ENCODE data around the gene PIK3R1. TPM values are rescaled to one million over a fixed set of nuclear protein-coding genes. Genes with fewer than 3 reads are reported as not detected.

PIK3R1 gene
- total RNA-seq, 1 experiment from 2014 or later = 11.3 TPM

DNA sequence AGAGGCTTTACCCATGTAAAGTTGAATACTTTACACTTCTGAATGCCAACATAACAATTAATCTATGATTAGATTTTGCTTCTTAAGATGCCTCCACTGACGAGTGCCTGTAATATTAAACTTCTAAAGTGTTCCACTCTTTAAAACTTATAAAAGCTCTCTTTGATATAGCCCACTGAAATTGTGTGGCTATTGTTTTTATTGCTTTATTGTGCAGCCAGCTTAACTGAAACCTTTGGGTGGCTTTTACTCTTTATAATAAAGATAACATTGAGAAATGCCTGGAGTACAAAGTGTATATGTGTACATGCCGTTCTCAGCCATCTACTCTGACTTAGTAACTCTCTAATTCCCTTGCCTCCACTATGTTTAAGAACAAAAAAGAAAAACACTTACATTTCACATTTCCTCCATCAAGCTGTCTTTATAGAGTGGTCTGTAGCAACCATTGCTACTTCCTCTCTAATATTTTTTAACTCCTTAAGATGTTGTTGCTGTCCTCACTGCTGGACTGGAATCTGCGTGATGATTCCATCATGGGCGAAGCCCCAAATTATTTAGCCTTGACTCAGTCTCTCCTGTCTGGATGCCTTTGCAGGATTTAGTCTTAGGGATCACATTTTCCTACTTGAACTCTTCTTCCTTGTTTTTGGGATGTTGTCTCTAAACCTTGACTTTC is 9.1 kb downstream of the PIK3R1 start:
- no CpG with 5 or more reads among the region's 4 CpGs for WGBS (ENCODE audit: extremely low coverage, insufficient read length, low lambda C conversion rate)
- peaks cover 3% of the 10 kb centered on the region; the same call in 1 of the 2 replicates for H3K79me2 ChIP-seq (ENCODE audit: insufficient read depth, low read length)
- no peaks in the 10 kb centered on the region for H3K9me3 ChIP-seq (ENCODE audit: control insufficient read depth, low read depth, low read length)
- no peaks in the 10 kb centered on the region for H4K20me1 ChIP-seq (ENCODE audit: control insufficient read depth, insufficient read depth, insufficient read length)
- H2BK15ac ChIP-seq (ENCODE audit: low read depth, low read length) = no peak overlapping the region
- H3K36me3 Mint-ChIP-seq (ENCODE audit: insufficient read depth in 1 of 3, low read depth in 3 of 3) = peaks cover 0 to 5% (median 2%) of the 10 kb centered on the region in 3 experiments; a peak in 3 of 7 replicates
- peaks cover 39% of the 10 kb centered on the region for H3K27me3 Mint-ChIP-seq (ENCODE audit: low read depth)
- no peak overlapping the region for H2AFZ ChIP-seq (ENCODE audit: low read length)
- TF ChIP-seq, protein P1, sequence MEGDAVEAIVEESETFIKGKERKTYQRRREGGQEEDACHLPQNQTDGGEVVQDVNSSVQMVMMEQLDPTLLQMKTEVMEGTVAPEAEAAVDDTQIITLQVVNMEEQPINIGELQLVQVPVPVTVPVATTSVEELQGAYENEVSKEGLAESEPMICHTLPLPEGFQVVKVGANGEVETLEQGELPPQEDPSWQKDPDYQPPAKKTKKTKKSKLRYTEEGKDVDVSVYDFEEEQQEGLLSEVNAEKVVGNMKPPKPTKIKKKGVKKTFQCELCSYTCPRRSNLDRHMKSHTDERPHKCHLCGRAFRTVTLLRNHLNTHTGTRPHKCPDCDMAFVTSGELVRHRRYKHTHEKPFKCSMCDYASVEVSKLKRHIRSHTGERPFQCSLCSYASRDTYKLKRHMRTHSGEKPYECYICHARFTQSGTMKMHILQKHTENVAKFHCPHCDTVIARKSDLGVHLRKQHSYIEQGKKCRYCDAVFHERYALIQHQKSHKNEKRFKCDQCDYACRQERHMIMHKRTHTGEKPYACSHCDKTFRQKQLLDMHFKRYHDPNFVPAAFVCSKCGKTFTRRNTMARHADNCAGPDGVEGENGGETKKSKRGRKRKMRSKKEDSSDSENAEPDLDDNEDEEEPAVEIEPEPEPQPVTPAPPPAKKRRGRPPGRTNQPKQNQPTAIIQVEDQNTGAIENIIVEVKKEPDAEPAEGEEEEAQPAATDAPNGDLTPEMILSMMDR (conservative IDR thresholded peaks at IDR 0.05) = no peak
- no peak overlapping the region for H3K56ac ChIP-seq (ENCODE audit: insufficient read length, low read depth, low read length)
- H2AK5ac ChIP-seq (ENCODE audit: insufficient read length, low read length) = no peak overlapping the region
- no peaks in the 10 kb centered on the region for H3K27me3 ChIP-seq (ENCODE audit: insufficient read depth, low read length)
- H4K8ac ChIP-seq (replicated peaks; ENCODE audit: insufficient read length, low read depth, low read length) = no peak overlapping the region
- H3K4me1 ChIP-seq (ENCODE audit: insufficient read depth, low read length) = no peaks in the 10 kb centered on the region
- peaks cover 2 to 4% of the 10 kb centered on the region in 2 experiments; a peak in 3 of 4 replicates for H3K4me1 Mint-ChIP-seq
- no peak overlapping the region for H3K27ac ChIP-seq (ENCODE audit: insufficient read length, low read depth, low read length)
- H4K91ac ChIP-seq (ENCODE audit: insufficient read length, low read depth, low read length) = no peak overlapping the region
- no peaks in the 10 kb centered on the region for H3K9me3 Mint-ChIP-seq
- no peak overlapping the region for H3K27ac Mint-ChIP-seq
- H3K18ac ChIP-seq (ENCODE audit: insufficient read length, low read depth, low read length) = no peak overlapping the region
- H2BK120ac ChIP-seq (ENCODE audit: low read depth, low read length, poor library complexity, severe bottlenecking) = no peak overlapping the region
- DNase-seq = no peak
- no peak overlapping the region for H3K4ac ChIP-seq (ENCODE audit: low read depth, low read length)
- no peak overlapping the region for H3K14ac ChIP-seq (ENCODE audit: insufficient read depth, low read length)
- H3T11ph ChIP-seq (ENCODE audit: low read length) = no peak overlapping the region
- no peak overlapping the region for H3K4me2 ChIP-seq (ENCODE audit: insufficient read depth, insufficient read length, low read length)
- no peak overlapping the region for H2BK12ac ChIP-seq (ENCODE audit: insufficient read length, low read depth, low read length)
- no peak overlapping the region for H3K9ac ChIP-seq (ENCODE audit: extremely low read depth, insufficient read length, low read length)
- no peaks in the 10 kb centered on the region for H3K79me1 ChIP-seq (ENCODE audit: insufficient read depth, low read depth, low read length, poor library complexity, severe bottlenecking)
- no peaks in the 10 kb centered on the region for H3K23me2 ChIP-seq (ENCODE audit: insufficient read length, low read depth, low read length, poor library complexity, severe bottlenecking)
- H2BK20ac ChIP-seq (ENCODE audit: low read depth, low read length, poor library complexity, severe bottlenecking) = no peak overlapping the region
- no peak overlapping the region for H2BK5ac ChIP-seq (ENCODE audit: insufficient read length, low read length)
- no peak overlapping the region for H3K4me3 Mint-ChIP-seq
- H4K5ac ChIP-seq (ENCODE audit: insufficient read length, low read depth, low read length) = no peak overlapping the region
- H3K23ac ChIP-seq (ENCODE audit: insufficient read length, low read depth, low read length) = no peak overlapping the region

Data from H9 (cell line).